Epithelial cell of esophagus (primary cell): ENCODE measurements around the gene PKIG.

Experiments used
- DNase-seq: peaks from one replicate; pipeline ENCODE4 v3.0.0; 2010; ENCODE audit warnings: low read depth
- H3K4me3 ChIP-seq: 2 replicates; pipeline ENCODE4 v1.5.1; 2011; ENCODE audit warnings: mild to moderate bottlenecking, low read length, control low read depth
- CTCF ChIP-seq: IDR thresholded peaks from 2 replicates; pipeline ENCODE4 v1.5.1; 2011; ENCODE audit warnings: low read depth, mild to moderate bottlenecking, low read length, control low read depth, inconsistent platforms; ENCODE audit not compliant: insufficient read depth; ENCODE audit errors: missing control alignments

Gene PKIG

GRCh38 chr20:44542890-44543289, 39.5 kb upstream of the PKIG start:
- no peak overlapping the region for H3K4me3 ChIP-seq
- no peak for TF ChIP-seq CTCF
- no peak for DNase-seq

- TF ChIP-seq CTCF = no peak
- no peak overlapping the region for H3K4me3 ChIP-seq
- no peak for DNase-seq
These were observed 39.0 kb upstream of the PKIG start for GRCh38 chr20:44543358-44543757.

- no peak for TF ChIP-seq CTCF
- no peak for DNase-seq
- H3K4me3 ChIP-seq = no peak overlapping the region
These were observed 38.1 kb upstream of the PKIG start for GRCh38 chr20:44544263-44544662.

GRCh38 chr20:44547419-44547818, 35.0 kb upstream of the PKIG start:
- no peak for DNase-seq
- no peak overlapping the region for H3K4me3 ChIP-seq
- no peak for TF ChIP-seq CTCF

- no peak for DNase-seq
- H3K4me3 ChIP-seq = no peak overlapping the region
- no peak for TF ChIP-seq CTCF
These were observed 33.3 kb upstream of the PKIG start for GRCh38 chr20:44549123-44549522.

- H3K4me3 ChIP-seq = no peak overlapping the region
- no peak for TF ChIP-seq CTCF
These were observed 30.3 kb upstream of the PKIG start for GRCh38 chr20:44552050-44552449.

GRCh38 chr20:44552568-44552949, 29.8 kb upstream of the PKIG start:
- no peak for TF ChIP-seq CTCF
- DNase-seq = no peak
- no peak overlapping the region for H3K4me3 ChIP-seq

More at GRCh38 chr20:44552050-44552449, 30.3 kb upstream of the PKIG start:
- DNase-seq = no peak
